K562 (cell line): ENCODE results near the gene KRT4. TPM values are rescaled to one million over a fixed set of nuclear protein-coding genes. Genes with fewer than 3 reads are reported as not detected.

Source experiments
- ATAC-seq: fragments of 200-7000 bp; cut with Tn5 transposase; 3 replicates; pipeline ENCODE4 v1.9.1; 2020; ENCODE audit warnings: moderate library complexity
- BruUV-seq: library from RNA; stranded (reverse); fragments of 400-500 nt; replicated peaks from 2 replicates; lab custom pipeline; 2021; lab: Mats Ljungman, UMichigan
- CTCF ChIA-PET: fragments of 300-600 bp; formaldehyde crosslinking; extraction: SDS; loops from one replicate; lab custom pipeline; 2021; ENCODE audit warnings: low intra/inter-chr PET ratio; lab: Yijun Ruan, JAX
- POLR2A ChIA-PET: fragments of 300-600, 350-650 bp; sonication (Branson Sonifier 250); formaldehyde crosslinking; extraction: SDS; loops from one replicate; lab custom pipeline; 2021; ENCODE audit warnings: antibody characterized with exemption, inconsistent platforms; lab: Yijun Ruan, JAX
- DNase-seq, 4 experiments: peaks; one replicate each; pipeline versions ENCODE4 v3.0.0 to v3.0.0-alpha.2; 2011 to 2018; ENCODE audit warnings: low spot score in 3 of 4, mixed read lengths in 3 of 4; ENCODE audit errors: extremely low read depth in 1 of 4
- FAIRE-seq: peaks from 2 replicates; lab custom pipeline; 2011; peaks lifted over from hg19 to GRCh38; lab: Jason Lieb, UNC
- H2AFZ ChIP-seq: 2 replicates; pipeline ENCODE4 v1.6.0; 2011; ENCODE audit warnings: low read depth, low read length, control low read depth, inconsistent platforms
- H3K27ac ChIP-seq: fragments of 200-600 bp; 3 replicates; pipeline ENCODE4 v1.8.0; 2011; ENCODE audit warnings: low read depth, mild to moderate bottlenecking, control low read depth, inconsistent platforms, low read length, moderate library complexity, mixed read lengths; ENCODE audit errors: extremely low read depth
- H3K27me3 ChIP-seq, 2 experiments: fragments of 300-600 bp in 1 of 2; 2 replicates in 1 of 2; 3 replicates in 1 of 2; pipeline versions ENCODE4 v1.6.0 to v1.8.0; 2011; ENCODE audit warnings: inconsistent platforms in 2 of 2, low read length in 2 of 2, mild to moderate bottlenecking in 1 of 2, mixed read lengths in 1 of 2, moderate library complexity in 1 of 2; ENCODE audit not compliant: control insufficient read depth in 2 of 2, insufficient read depth in 2 of 2
- H3K36me3 ChIP-seq: fragments of 300-600 bp; 3 replicates; pipeline ENCODE4 v1.8.0; 2011; ENCODE audit warnings: mild to moderate bottlenecking, low read length, inconsistent platforms; ENCODE audit not compliant: control insufficient read depth, insufficient read depth
- H3K4me1 ChIP-seq, 2 experiments: fragments of 200-600 bp in 1 of 2; replicated peaks in 1 of 2; 2 replicates in 1 of 2; 3 replicates in 1 of 2; pipeline versions ENCODE4 v1.5.1 to v1.8.0; 2011; ENCODE audit warnings: inconsistent platforms in 2 of 2, low read length in 2 of 2, mild to moderate bottlenecking in 1 of 2, mixed read lengths in 1 of 2, moderate library complexity in 1 of 2; ENCODE audit not compliant: control insufficient read depth in 2 of 2, insufficient read depth in 2 of 2
- H3K4me2 ChIP-seq: 2 replicates; pipeline ENCODE4 v1.6.1; 2011; ENCODE audit warnings: low read length, control low read depth, inconsistent platforms, mixed read lengths; ENCODE audit not compliant: insufficient read depth
- H3K4me3 ChIP-seq: fragments of 200-600 bp; sonication (generic), shearing (Covaris generic); 2 replicates; pipeline ENCODE4 v1.5.1; 2016; ENCODE audit warnings: control low read depth, inconsistent platforms
- H3K79me2 ChIP-seq: fragments of 200-600 bp; 3 replicates; pipeline ENCODE4 v1.8.0; 2011; ENCODE audit warnings: low read length, inconsistent platforms; ENCODE audit not compliant: control insufficient read depth, insufficient read depth
- H3K9ac ChIP-seq, 2 experiments: 2 replicates each; pipeline versions ENCODE4 v1.6.0 to v1.6.1; 2011; ENCODE audit warnings: low read depth in 2 of 2, low read length in 2 of 2, control low read depth in 1 of 2, inconsistent platforms in 1 of 2, mild to moderate bottlenecking in 1 of 2, mixed read lengths in 1 of 2; ENCODE audit not compliant: insufficient read depth in 1 of 2
- H3K9me1 ChIP-seq: one replicate; pipeline ENCODE4 v1.6.0; 2011; ENCODE audit warnings: inconsistent platforms, mild to moderate bottlenecking, low read length, moderate library complexity; ENCODE audit not compliant: control insufficient read depth, insufficient read depth
- H3K9me3 ChIP-seq: replicated peaks from 2 replicates; pipeline ENCODE4 v1.5.1; 2011; ENCODE audit warnings: low read depth, low read length, inconsistent platforms; ENCODE audit not compliant: control insufficient read depth, insufficient read depth
- H4K20me1 ChIP-seq: replicated peaks from 2 replicates; pipeline ENCODE4 v1.6.1; 2011; ENCODE audit warnings: low read length, inconsistent platforms, mixed read lengths; ENCODE audit not compliant: control insufficient read depth, insufficient read depth
- AFF1 ChIP-seq, 2 experiments: fragments of 450-650 bp; IDR thresholded peaks; 2 replicates each; pipeline ENCODE4 v1.6.1; 2018; ENCODE audit warnings: mild to moderate bottlenecking in 2 of 2, low read depth in 1 of 2; ENCODE audit not compliant: partially characterized antibody in 2 of 2
- CHAMP1 ChIP-seq: fragments of 450-650 bp; IDR thresholded peaks from 2 replicates; pipeline ENCODE4 v1.6.1; 2016; ENCODE audit warnings: mild to moderate bottlenecking
- CHCHD3 ChIP-seq: fragments of 250-450 bp; sonication (Bioruptor Pico); IDR thresholded peaks from 2 replicates; pipeline ENCODE4 v2.1.2; 2022; ENCODE audit warnings: mild to moderate bottlenecking
- GABPA ChIP-seq: fragments of 200-800 bp; sonication (Bioruptor generic); conservative IDR thresholded peaks from 2 replicates; pipeline ENCODE4 v1.6.1; 2016; ENCODE audit warnings: low read depth, missing genetic modification characterization, missing compliant biosample characterization
- KDM1A ChIP-seq, 2 experiments: fragments of 450-650 bp; IDR thresholded peaks; 2 replicates each; pipeline ENCODE4 v1.6.1; 2016; ENCODE audit warnings: mild to moderate bottlenecking in 2 of 2
- MBD2 ChIP-seq: sonication (generic); IDR thresholded peaks from 2 replicates; pipeline ENCODE4 v1.6.1; 2016; ENCODE audit warnings: low read depth, borderline replicate concordance
- MTA2 ChIP-seq: fragments of 450-650 bp; IDR thresholded peaks from 2 replicates; pipeline ENCODE4 v1.6.1; 2016; ENCODE audit warnings: low read depth
- NFE2L1 ChIP-seq: fragments of 450-650 bp; IDR thresholded peaks from 2 replicates; pipeline ENCODE4 v1.6.1; 2016; ENCODE audit warnings: missing genetic modification characterization, low read depth, mild to moderate bottlenecking, missing compliant biosample characterization, moderate library complexity, borderline replicate concordance
- PHB ChIP-seq: fragments of 250-450 bp; sonication (Bioruptor Pico); IDR thresholded peaks from 2 replicates; pipeline ENCODE4 v1.5.0; 2021
- PHB2 ChIP-seq: fragments of 450-650 bp; IDR thresholded peaks from 2 replicates; pipeline ENCODE4 v1.6.1; 2017; ENCODE audit warnings: low read depth
- U2AF2 ChIP-seq: fragments of 200-400 bp; formaldehyde crosslinking; optimal IDR thresholded peaks from 2 replicates; pipeline ENCODE3; 2017; ENCODE audit warnings: low read depth, mild to moderate bottlenecking, low read length
- ZBTB2 ChIP-seq: fragments of 450-650 bp; IDR thresholded peaks from 2 replicates; pipeline ENCODE4 v1.6.1; 2016; ENCODE audit warnings: antibody characterized with exemption
- WGBS: fragments of 100-300 bp; shearing (Covaris generic); methylation state at CpG from one replicate; pipeline ENCODE4 v1.1.6; 2016; ENCODE audit warnings: low coverage, mixed read lengths; ENCODE audit not compliant: insufficient coverage; ENCODE audit errors: missing lambda C conversion rate; 5-methylcytosine and 5-hydroxymethylcytosine counted together
- in situ Hi-C: fragments of 300-500 bp; cut with MboI; formaldehyde crosslinking; loops from 4 replicates; pipeline ENCODE4 v1.15.0; 2018; ENCODE audit warnings: inconsistent platforms, mixed read lengths
- intact Hi-C: fragments of 100-400 bp; cut with micrococcal nuclease; formaldehyde crosslinking; loops from 2 replicates; pipeline ENCODE4 v1.14.2; 2022
- polyA plus RNA-seq, 8 experiments: library from polyadenylated mRNA; depleted of rRNA in 4 of 8; stranded (reverse) in 5 of 8; unstranded in 3 of 8; fragments of >200 nt; fragmentation: Nextera tagmentation in 2 of 8; fragmentation: Illumina TruSeq in 1 of 8; extraction: Ambion mirVana in 2 of 8; extraction: Trizol in 1 of 8; gene quantifications; 2 replicates each; pipeline versions ENCODE4 v1.2.1 to v1.2.3, GENCODE V29; 2011 to 2014; ENCODE audit warnings: inconsistent platforms in 1 of 8, missing spikeins in 1 of 8
- total RNA-seq, 7 experiments: library from RNA; depleted of rRNA in 6 of 7; stranded (reverse); fragments of >200 nt in 6 of 7; fragmentation: Illumina TruSeq in 2 of 7; extraction: Trizol in 2 of 7; gene quantifications; 2 replicates each; pipeline versions ENCODE4 v1.2.1 to v1.2.3, GENCODE V29; 2011 to 2021; ENCODE audit warnings: low replicate concordance in 1 of 7

KRT4 gene
- total and polyA plus RNA-seq, 9 of the 15 experiments (the other 6 are each of a cell fraction or from before 2014, with no cell fraction given) = not detected

GRCh38 chr12:52845946-52846345, 32.0 kb upstream of the KRT4 start:
- FAIRE-seq (no peak), DNase-seq (no peak), ATAC-seq (no peak)
- Histone ChIP-seq H3K36me3 (no peaks in the 10 kb centered on the region), H3K4me2 (no peak overlapping the region), H4K20me1 (peaks cover 6% of the 10 kb centered on the region; the same call in 1 of the 2 replicates), H2AFZ (no peak overlapping the region), H3K9me1 (no peaks in the 10 kb centered on the region), H3K9ac (no peak overlapping the region), H3K27ac (no peak overlapping the region), H3K27me3 (peaks cover 18 to 61% of the 10 kb centered on the region in 2 experiments; a peak in 4 of 5 replicates), H3K4me1 (no peaks in the 10 kb centered on the region), H3K79me2 (no peaks in the 10 kb centered on the region), H3K4me3 (no peak overlapping the region), H3K9me3 (no peaks in the 10 kb centered on the region)
- ChIA-PET POLR2A (no interaction called here), CTCF (no interaction called here)
- in situ Hi-C loops (no loop called here), intact Hi-C loops (no loop called here)
- 0% methylated on average over 1 of the region's 1 CpG for WGBS
- TF ChIP-seq U2AF2 (no peak), PHB2 (no peak), NFE2L1 (tag) (no peak), MBD2 (no peak), CHAMP1 (no peak), KDM1A (IDR thresholded peaks at IDR 0.05) (no peak), CHCHD3 (CRISPR knock-in tag) (no peak), AFF1 (IDR thresholded peaks at IDR 0.05; ENCODE audit: low read depth in 1 of 2, partially characterized antibody in 2 of 2) (no peak), ZBTB2 (no peak), MTA2 (no peak), GABPA (tag) (no peak), PHB (CRISPR knock-in tag) (no peak)
- BruUV-seq = no TSS peak
